ENCODE data around the gene PGLYRP3.

The PGLYRP3 gene

DNA sequence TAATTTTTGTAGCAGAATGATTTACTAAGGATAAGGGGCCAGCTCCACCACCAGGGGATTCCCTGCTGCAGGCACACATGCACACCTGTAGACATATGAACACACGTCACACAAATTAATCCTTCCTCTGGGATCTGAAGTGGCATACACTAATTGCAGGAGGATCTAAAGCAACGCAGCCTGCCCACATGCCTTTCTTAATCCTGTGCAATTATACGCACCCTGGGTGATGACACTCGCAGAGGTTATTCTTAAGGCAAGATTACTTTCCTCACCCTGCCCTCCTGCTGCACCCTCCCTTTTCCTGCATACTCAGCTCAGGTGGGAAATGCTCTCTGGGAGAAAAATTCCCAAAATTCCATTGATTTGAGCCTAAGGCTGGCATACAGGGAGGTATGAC, 60.8 kb downstream of the PGLYRP3 start:
- DNase-seq, result no peak

DNA sequence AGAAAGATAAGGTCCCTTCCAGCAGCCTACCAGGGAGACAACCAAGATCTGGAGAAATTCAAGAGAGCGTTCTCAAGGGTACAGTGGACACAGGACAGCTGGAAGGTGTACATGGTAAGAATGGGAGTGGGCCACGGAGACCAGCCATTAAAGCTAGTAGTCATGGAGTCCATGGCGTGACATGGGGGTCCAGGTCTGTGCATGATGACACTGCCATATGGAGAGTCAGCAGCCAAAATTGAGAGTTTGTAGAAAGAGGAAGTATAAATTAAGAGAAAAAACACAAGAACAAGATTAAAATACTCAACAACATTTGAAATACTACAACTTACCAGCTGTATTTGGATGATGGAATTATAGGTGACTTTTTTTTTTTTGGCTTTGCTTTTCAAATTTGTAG, 61.2 kb downstream of the PGLYRP3 start:
- DNase-seq, result no peak

DNA sequence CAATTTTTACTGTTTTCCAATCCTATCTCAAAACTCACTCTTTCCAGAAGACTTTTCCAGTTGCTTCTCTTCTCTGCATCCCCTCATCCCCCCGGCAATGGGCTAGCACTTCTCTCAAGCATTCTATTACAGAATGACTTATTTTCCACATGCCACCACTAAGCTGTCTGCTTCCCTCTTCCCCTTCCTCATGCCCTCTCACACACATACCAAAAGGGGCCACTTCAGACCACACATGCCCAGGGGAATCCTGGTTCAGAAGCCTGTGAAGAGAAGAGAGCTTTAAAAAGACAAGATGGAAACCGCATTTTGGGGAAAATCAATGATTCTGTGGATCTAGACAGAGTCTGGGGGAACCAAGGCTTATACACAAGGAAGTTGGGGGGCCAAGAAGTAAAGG, 61.7 kb downstream of the PGLYRP3 start:
- DNase-seq, result no peak

DNA sequence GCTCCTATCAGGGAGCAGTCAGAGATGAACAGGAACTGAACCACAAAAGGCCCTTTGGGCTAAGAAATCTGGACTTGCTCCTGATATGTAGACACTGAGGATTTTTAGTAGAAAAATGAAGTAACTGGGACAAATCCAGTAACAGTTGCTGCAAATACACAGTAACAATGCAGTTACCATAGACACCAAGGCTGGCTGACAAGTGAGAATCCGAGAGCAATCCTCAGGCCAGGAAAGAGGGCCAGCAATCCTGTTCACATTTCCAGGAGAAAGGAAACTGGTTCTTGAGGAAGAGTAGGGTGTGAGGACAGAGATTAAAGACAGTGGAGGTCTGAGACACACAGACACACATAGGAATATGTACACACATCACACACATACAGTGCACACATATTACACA, 62.6 kb downstream of the PGLYRP3 start:
- no peak for DNase-seq

DNA sequence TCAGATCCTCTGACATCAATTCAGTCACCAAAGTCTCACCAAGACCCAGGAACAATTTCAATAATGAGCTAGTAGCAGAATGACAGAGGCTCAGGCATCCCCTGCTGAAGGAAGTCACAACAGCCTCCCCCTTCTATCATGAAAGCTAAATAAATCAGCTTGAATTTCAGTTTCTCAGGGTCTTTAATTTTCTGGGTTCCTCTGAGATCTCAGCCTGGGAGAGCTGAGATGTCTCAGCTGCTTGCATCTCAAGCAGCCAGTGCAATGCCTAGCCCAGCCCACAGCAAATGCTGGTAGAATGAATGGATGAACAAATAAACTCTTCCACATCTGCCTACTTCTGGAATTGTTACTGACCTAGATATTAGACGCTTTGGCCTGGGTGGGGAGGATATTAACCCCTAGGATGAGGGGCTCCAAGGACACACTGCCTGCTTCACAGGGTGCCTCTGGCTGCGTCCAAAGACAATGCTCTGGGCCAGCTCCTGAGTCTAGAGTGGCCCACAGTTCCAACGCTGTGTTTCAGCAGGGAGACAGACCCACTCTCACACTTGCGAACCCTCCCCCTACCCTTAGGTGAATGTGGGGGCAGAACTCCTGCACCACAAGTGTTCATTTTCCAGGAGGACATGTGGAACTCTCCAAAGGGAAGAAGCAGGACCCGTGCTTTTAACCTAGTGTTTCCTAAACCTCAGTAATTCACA, 64.4 kb downstream of the PGLYRP3 start:
- DNase-seq, result no peak

All from NCI-H1048 (cell line).